Parathyroid adenoma (tissue), 2 donors: ENCODE measurements around the gene PRODH2.

Source experiments
- H2AFZ ChIP-seq: fragments of 300-600 bp; sonication (generic); one replicate; pipeline ENCODE4 v1.7.0; 2017; ENCODE audit warnings: antibody characterized with exemption, mild to moderate bottlenecking
- H3K27ac ChIP-seq: fragments of 300-600 bp; sonication (generic); one replicate; pipeline ENCODE4 v1.7.0; 2017
- H3K27me3 ChIP-seq: fragments of 300-600 bp; sonication (generic); one replicate; pipeline ENCODE4 v1.7.0; 2017; ENCODE audit warnings: low read length; ENCODE audit not compliant: control insufficient read depth, insufficient read depth
- H3K36me3 ChIP-seq: fragments of 300-600 bp; sonication (generic); one replicate; pipeline ENCODE4 v1.7.0; 2017; ENCODE audit warnings: low read length; ENCODE audit not compliant: control insufficient read depth, insufficient read depth
- H3K4me1 ChIP-seq: fragments of 300-600 bp; sonication (generic); one replicate; pipeline ENCODE4 v1.7.0; 2017; ENCODE audit warnings: control low read depth
- H3K4me2 ChIP-seq: fragments of 300-600 bp; sonication (generic); one replicate; pipeline ENCODE4 v1.7.0; 2017; ENCODE audit warnings: low read length
- H3K4me3 ChIP-seq: fragments of 300-600 bp; sonication (generic); one replicate; pipeline ENCODE4 v1.7.0; 2017; ENCODE audit warnings: low read depth, low read length
- H3K79me2 ChIP-seq: fragments of 300-600 bp; sonication (generic); one replicate; pipeline ENCODE4 v1.7.0; 2017; ENCODE audit warnings: control low read depth
- H3K9ac ChIP-seq: fragments of 300-600 bp; sonication (generic); one replicate; pipeline ENCODE4 v1.7.0; 2017; ENCODE audit warnings: mild to moderate bottlenecking
- H3K9me3 ChIP-seq: fragments of 300-600 bp; sonication (generic); one replicate; pipeline ENCODE4 v1.7.0; 2017; ENCODE audit warnings: low read length; ENCODE audit not compliant: control insufficient read depth
- CTCF ChIP-seq: fragments of 300-600 bp; sonication (generic); IDR thresholded peaks from one replicate; pipeline ENCODE4 v1.7.0; 2017; ENCODE audit warnings: antibody characterized with exemption, mild to moderate bottlenecking
- donor health status: primary hyperparathyroidism.

PRODH2 gene

GRCh38 chr19:35786299-35787160 is 26.1 kb downstream of the PRODH2 start:
- no peak overlapping the region for H3K27ac ChIP-seq
- H3K36me3 ChIP-seq: no peaks in the 10 kb centered on the region
- no peak overlapping the region for H3K4me3 ChIP-seq
- no peaks in the 10 kb centered on the region for H3K4me1 ChIP-seq
- H3K27me3 ChIP-seq: no peaks in the 10 kb centered on the region
- H2AFZ ChIP-seq: no peak overlapping the region
- no peak overlapping the region for H3K9ac ChIP-seq
- H3K79me2 ChIP-seq: no peaks in the 10 kb centered on the region
- TF ChIP-seq CTCF: no peak
- H3K9me3 ChIP-seq: no peaks in the 10 kb centered on the region
- H3K4me2 ChIP-seq: no peak overlapping the region

GRCh38 chr19:35785339-35785627 is 27.4 kb downstream of the PRODH2 start:
- Histone ChIP-seq H2AFZ (no peak overlapping the region), H3K4me1 (no peaks in the 10 kb centered on the region), H3K27me3 (no peaks in the 10 kb centered on the region), H3K9ac (no peak overlapping the region), H3K79me2 (no peaks in the 10 kb centered on the region), H3K4me2 (no peak overlapping the region), H3K4me3 (no peak overlapping the region), H3K36me3 (no peaks in the 10 kb centered on the region), H3K9me3 (no peaks in the 10 kb centered on the region), H3K27ac (no peak overlapping the region)
- no peak for TF ChIP-seq CTCF

GRCh38 chr19:35784503-35785338 is 27.9 kb downstream of the PRODH2 start:
- Histone ChIP-seq H2AFZ (no peak overlapping the region), H3K27me3 (no peaks in the 10 kb centered on the region), H3K9me3 (no peaks in the 10 kb centered on the region), H3K4me1 (no peaks in the 10 kb centered on the region), H3K4me3 (no peak overlapping the region), H3K36me3 (no peaks in the 10 kb centered on the region), H3K27ac (no peak overlapping the region), H3K79me2 (no peaks in the 10 kb centered on the region), H3K9ac (no peak overlapping the region), H3K4me2 (no peak overlapping the region)
- TF ChIP-seq CTCF: no peak

- Histone ChIP-seq H3K4me1 (no peaks in the 10 kb centered on the region), H3K4me3 (no peak overlapping the region), H3K36me3 (no peaks in the 10 kb centered on the region), H3K9me3 (no peaks in the 10 kb centered on the region), H3K79me2 (no peaks in the 10 kb centered on the region), H2AFZ (no peak overlapping the region), H3K9ac (no peak overlapping the region), H3K4me2 (no peak overlapping the region), H3K27ac (no peak overlapping the region), H3K27me3 (no peaks in the 10 kb centered on the region)
- no peak for TF ChIP-seq CTCF
Measured at GRCh38 chr19:35783469-35784434, 28.9 kb downstream of the PRODH2 start.
